SK-N-MC (cell line): ENCODE data around the gene CDKN2B-AS1.

Experiments
- EZH2 ChIP-seq: fragments of 200-600 bp; sonication (generic); IDR thresholded peaks from one replicate; pipeline ENCODE4 v1.6.1; 2017; ENCODE audit warnings: antibody characterized with exemption
- POLR2AphosphoS5 ChIP-seq: IDR thresholded peaks from 2 replicates; pipeline ENCODE4 v1.6.1; 2012; ENCODE audit warnings: mild to moderate bottlenecking, low read depth, low read length, borderline replicate concordance

DNA sequence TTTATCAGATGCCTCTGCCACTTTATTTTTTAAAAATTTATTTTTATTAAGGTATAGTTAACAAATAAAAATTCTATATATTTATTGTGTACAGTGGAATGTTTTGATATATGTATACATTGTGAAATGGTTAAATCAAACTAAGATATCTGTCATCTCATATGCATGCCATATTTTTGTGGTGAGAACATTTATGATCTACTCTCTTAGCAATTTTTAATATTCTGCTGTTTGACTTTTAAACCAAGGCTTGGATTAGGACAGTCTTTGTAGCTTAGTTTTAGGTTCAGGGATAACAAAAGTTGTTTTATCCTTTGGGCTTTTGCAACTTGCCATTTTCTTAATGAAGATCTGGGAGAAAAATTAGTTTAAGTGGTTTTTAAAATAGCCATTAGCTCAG lies 60.5 kb downstream of the CDKN2B-AS1 start:
- no peak for TF ChIP-seq POLR2AphosphoS5
- no peak for TF ChIP-seq EZH2
